Uterus (tissue), 4 donors: ENCODE results near the gene DSG4. TPM values are rescaled to one million over a fixed set of nuclear protein-coding genes. Genes with fewer than 3 reads are reported as not detected.

Source experiments
- DNase-seq, 2 donors: peaks; one replicate each; pipeline ENCODE4 v3.0.0-alpha.2; 2019 to 2020
- H3K27ac ChIP-seq, 2 donors: fragments of 200-600 bp; sonication (generic); 1 replicate in 1 of 2; 2 replicates in 1 of 2; pipeline ENCODE4 v1.5.1; 2016 to 2018
- H3K27me3 ChIP-seq, 2 donors: fragments of 200-600 bp; sonication (generic); one replicate each; pipeline ENCODE4 v1.5.1; 2018 to 2019; ENCODE audit warnings: control low read depth in 1 of 2
- H3K36me3 ChIP-seq, 2 donors: fragments of 200-600 bp; sonication (generic); one replicate each; pipeline ENCODE4 v1.5.1; 2019; ENCODE audit warnings: control low read depth in 1 of 2
- H3K4me1 ChIP-seq, 2 donors: fragments of 200-600 bp; sonication (generic); one replicate each; pipeline ENCODE4 v1.5.1; 2018 to 2019; ENCODE audit warnings: control low read depth in 1 of 2
- H3K4me3 ChIP-seq, 2 donors: fragments of 200-600 bp; sonication (generic); 1 replicate in 1 of 2; 2 replicates in 1 of 2; pipeline ENCODE4 v1.5.1; 2018 to 2019; ENCODE audit warnings: mild to moderate bottlenecking in 1 of 2
- H3K9me3 ChIP-seq, 2 donors: fragments of 200-600 bp; sonication (generic); one replicate each; pipeline ENCODE4 v1.5.1; 2019; ENCODE audit warnings: control low read depth in 1 of 2
- POLR2A ChIP-seq, 2 donors: fragments of 450-650 bp; IDR thresholded peaks; one replicate each; pipeline ENCODE4 v1.6.1; 2016; ENCODE audit warnings: antibody characterized with exemption in 2 of 2, mild to moderate bottlenecking in 1 of 2, moderate library complexity in 1 of 2
- intact Hi-C: fragments of 100-400 bp; cut with DNase I; formaldehyde crosslinking; loops from one replicate; pipeline ENCODE4 v1.15.1; 2023; ENCODE audit warnings: low total_unique reads
- total RNA-seq, 4 donors: library from RNA; depleted of rRNA in 3 of 4; stranded (reverse); fragments of >200 nt in 3 of 4; gene quantifications; one replicate each; pipeline versions ENCODE4 v1.1.0 to v1.2.4, GENCODE V29; 2014 to 2023
- TF ChIP-seq, protein P1 (sequence below), 4 experiments: fragments of 200-600 bp in 2 of 4; fragments of 450-650 bp in 2 of 4; sonication (generic) in 2 of 4; IDR thresholded peaks; one replicate each; pipeline ENCODE4 v1.5.1; 2016 to 2019; ENCODE audit warnings: antibody characterized with exemption in 4 of 4, mild to moderate bottlenecking in 2 of 4, moderate library complexity in 1 of 4
- donor health status: DM: yes; HTN: yes; CAD: no.

DSG4 gene
- total RNA-seq, 4 donors from 2014 or later = 0.07 TPM; not detected in 3

GRCh38 chr18:31429623-31430022, 53.0 kb downstream of the DSG4 start:
- Histone ChIP-seq H3K9me3 (no peaks in the 10 kb centered on the region), H3K4me3 (no peak overlapping the region), H3K27ac (no peak overlapping the region), H3K36me3 (no peaks in the 10 kb centered on the region), H3K4me1 (no peaks in the 10 kb centered on the region), H3K27me3 (no peaks in the 10 kb centered on the region)
- no peak for DNase-seq
- TF ChIP-seq, protein P1, sequence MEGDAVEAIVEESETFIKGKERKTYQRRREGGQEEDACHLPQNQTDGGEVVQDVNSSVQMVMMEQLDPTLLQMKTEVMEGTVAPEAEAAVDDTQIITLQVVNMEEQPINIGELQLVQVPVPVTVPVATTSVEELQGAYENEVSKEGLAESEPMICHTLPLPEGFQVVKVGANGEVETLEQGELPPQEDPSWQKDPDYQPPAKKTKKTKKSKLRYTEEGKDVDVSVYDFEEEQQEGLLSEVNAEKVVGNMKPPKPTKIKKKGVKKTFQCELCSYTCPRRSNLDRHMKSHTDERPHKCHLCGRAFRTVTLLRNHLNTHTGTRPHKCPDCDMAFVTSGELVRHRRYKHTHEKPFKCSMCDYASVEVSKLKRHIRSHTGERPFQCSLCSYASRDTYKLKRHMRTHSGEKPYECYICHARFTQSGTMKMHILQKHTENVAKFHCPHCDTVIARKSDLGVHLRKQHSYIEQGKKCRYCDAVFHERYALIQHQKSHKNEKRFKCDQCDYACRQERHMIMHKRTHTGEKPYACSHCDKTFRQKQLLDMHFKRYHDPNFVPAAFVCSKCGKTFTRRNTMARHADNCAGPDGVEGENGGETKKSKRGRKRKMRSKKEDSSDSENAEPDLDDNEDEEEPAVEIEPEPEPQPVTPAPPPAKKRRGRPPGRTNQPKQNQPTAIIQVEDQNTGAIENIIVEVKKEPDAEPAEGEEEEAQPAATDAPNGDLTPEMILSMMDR (IDR thresholded peaks at IDR 0.05) = no peak
- no peak for TF ChIP-seq POLR2A (IDR thresholded peaks at IDR 0.05)
- intact Hi-C loops = no loop called here

GRCh38 chr18:31430072-31430471, 53.5 kb downstream of the DSG4 start:
- H3K27ac ChIP-seq = no peak overlapping the region
- intact Hi-C loops = no loop called here
- no peak for TF ChIP-seq POLR2A (IDR thresholded peaks at IDR 0.05)
- TF ChIP-seq, protein P1 (IDR thresholded peaks at IDR 0.05) = no peak
- no peaks in the 10 kb centered on the region for H3K4me1 ChIP-seq
- no peak for DNase-seq
- H3K9me3 ChIP-seq = no peaks in the 10 kb centered on the region
- H3K36me3 ChIP-seq = no peaks in the 10 kb centered on the region
- no peak overlapping the region for H3K4me3 ChIP-seq
- no peaks in the 10 kb centered on the region for H3K27me3 ChIP-seq

- no peaks in the 10 kb centered on the region for H3K4me1 ChIP-seq
- TF ChIP-seq, protein P1 (IDR thresholded peaks at IDR 0.05) = no peak
- no peak for TF ChIP-seq POLR2A (IDR thresholded peaks at IDR 0.05)
- H3K27ac ChIP-seq = no peak overlapping the region
- H3K27me3 ChIP-seq = no peaks in the 10 kb centered on the region
- no peak overlapping the region for H3K4me3 ChIP-seq
- H3K36me3 ChIP-seq = no peaks in the 10 kb centered on the region
- intact Hi-C loops = no loop called here
- H3K9me3 ChIP-seq = no peaks in the 10 kb centered on the region
- DNase-seq = no peak
Measured at GRCh38 chr18:31430554-31430953, 54.0 kb downstream of the DSG4 start.

DNA sequence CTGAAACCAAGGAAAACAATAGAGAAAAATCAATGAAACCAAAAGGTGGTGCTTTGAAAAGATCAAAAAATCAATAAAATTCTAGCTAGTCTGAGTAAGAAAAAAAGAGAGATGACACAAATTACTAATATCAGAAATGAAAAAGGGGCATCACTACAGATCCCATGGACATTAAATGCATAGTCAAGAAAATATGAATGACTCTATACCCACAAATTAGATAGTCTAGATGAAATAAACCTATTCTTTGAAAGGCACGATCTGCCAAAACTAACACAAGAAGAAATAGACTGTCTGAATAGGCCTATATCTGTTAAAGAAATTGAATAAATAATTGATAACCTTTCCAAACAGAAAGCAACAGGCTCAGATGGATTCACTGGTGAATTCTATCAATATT, 55.7 kb downstream of the DSG4 start:
- no peak overlapping the region for H3K27ac ChIP-seq
- TF ChIP-seq POLR2A (IDR thresholded peaks at IDR 0.05) = no peak
- TF ChIP-seq, protein P1 (IDR thresholded peaks at IDR 0.05) = no peak
- intact Hi-C loops = no loop called here
- no peak overlapping the region for H3K4me3 ChIP-seq
- no peaks in the 10 kb centered on the region for H3K9me3 ChIP-seq
- H3K4me1 ChIP-seq = no peaks in the 10 kb centered on the region
- H3K27me3 ChIP-seq = no peaks in the 10 kb centered on the region
- DNase-seq = no peak
- no peaks in the 10 kb centered on the region for H3K36me3 ChIP-seq

DNA sequence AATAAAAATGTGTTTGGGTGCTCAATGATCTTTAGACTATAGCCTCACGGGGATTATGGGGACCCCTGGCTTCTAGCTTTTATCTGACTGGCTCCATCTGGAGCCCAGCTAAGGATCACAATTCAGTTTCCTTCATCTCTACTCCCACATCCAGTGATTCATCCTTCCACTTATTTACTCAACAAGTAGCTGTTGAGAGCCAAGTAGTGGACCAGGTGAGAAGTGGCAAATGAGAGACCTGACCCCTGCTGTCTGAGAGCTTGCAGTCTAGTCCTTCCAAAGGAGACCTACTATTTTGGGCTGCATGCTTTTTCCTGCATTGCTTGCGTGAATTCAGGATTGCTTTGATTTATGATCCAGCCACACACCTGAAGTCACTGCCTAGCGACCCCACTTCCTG, 60.2 kb downstream of the DSG4 start:
- H3K27ac ChIP-seq = no peak overlapping the region
- intact Hi-C loops = no loop called here
- H3K4me3 ChIP-seq = no peak overlapping the region
- H3K27me3 ChIP-seq = no peaks in the 10 kb centered on the region
- H3K4me1 ChIP-seq = no peaks in the 10 kb centered on the region
- no peaks in the 10 kb centered on the region for H3K9me3 ChIP-seq
- TF ChIP-seq POLR2A (IDR thresholded peaks at IDR 0.05) = no peak
- TF ChIP-seq, protein P1 (IDR thresholded peaks at IDR 0.05) = no peak
- DNase-seq = no peak
- no peaks in the 10 kb centered on the region for H3K36me3 ChIP-seq
